Panc1 (cell line): ENCODE measurements around the gene THAP8. TPM values are rescaled to one million over a fixed set of nuclear protein-coding genes. Genes with fewer than 3 reads are reported as not detected.

Experiments used
- ATAC-seq: fragments of 200-7000 bp; cut with Tn5 transposase; 2 replicates; pipeline ENCODE4 v1.9.1; 2020; ENCODE audit warnings: mild to moderate bottlenecking, moderate library complexity
- BruUV-seq: library from RNA; stranded (reverse); fragments of 400-500 nt; replicated peaks from 2 replicates; lab custom pipeline; 2021; lab: Mats Ljungman, UMichigan
- CTCF ChIA-PET: fragments of 300-600 bp; sonication (Branson Sonifier 250); formaldehyde crosslinking; loops from one replicate; lab custom pipeline; 2022; ENCODE audit warnings: antibody characterized with exemption; lab: Charles Lee
- POLR2A ChIA-PET: fragments of 300-600 bp; sonication (Branson Sonifier 250); formaldehyde crosslinking; loops from one replicate; lab custom pipeline; 2022; ENCODE audit warnings: antibody characterized with exemption; lab: Charles Lee
- DNase-seq: peaks from one replicate; pipeline ENCODE4 v3.0.0-alpha.2; 2010; ENCODE audit warnings: low read depth, low spot score
- H3K27ac ChIP-seq: 2 replicates; pipeline ENCODE4 v1.5.1; 2011; ENCODE audit warnings: mild to moderate bottlenecking, low read length, inconsistent platforms
- H3K27me3 ChIP-seq: fragments of 200-500 bp; sonication (Bioruptor generic); 2 replicates; pipeline ENCODE4 v1.6.0; 2014; ENCODE audit warnings: low read length, inconsistent platforms; ENCODE audit not compliant: control insufficient read depth, insufficient read depth
- H3K36me3 ChIP-seq: fragments of 200-500 bp; sonication (Bioruptor generic); 2 replicates; pipeline ENCODE4 v1.5.1; 2014; ENCODE audit warnings: inconsistent platforms, mild to moderate bottlenecking, low read length, moderate library complexity; ENCODE audit not compliant: control insufficient read depth, insufficient read depth
- H3K4me1 ChIP-seq: 2 replicates; pipeline ENCODE4 v1.5.1; 2011; ENCODE audit warnings: inconsistent platforms, mild to moderate bottlenecking, low read length, moderate library complexity; ENCODE audit not compliant: control insufficient read depth, insufficient read depth
- H3K4me3 ChIP-seq, 2 experiments: 2 replicates each; pipeline ENCODE4 v1.5.1; 2011 to 2012; ENCODE audit warnings: low read depth in 2 of 2, low read length in 2 of 2, mild to moderate bottlenecking in 2 of 2, inconsistent platforms in 1 of 2, moderate library complexity in 1 of 2
- H3K9me3 ChIP-seq: fragments of 200-500 bp; sonication (Bioruptor generic); 2 replicates; pipeline ENCODE4 v1.5.1; 2014; ENCODE audit warnings: low read depth, mild to moderate bottlenecking, inconsistent platforms, low read length, moderate library complexity; ENCODE audit not compliant: control insufficient read depth, insufficient read depth
- CTCF ChIP-seq: fragments of 450-650 bp; IDR thresholded peaks from 2 replicates; pipeline ENCODE4 v1.5.1; 2017; ENCODE audit warnings: mild to moderate bottlenecking
- REST ChIP-seq, 2 experiments: IDR thresholded peaks; 2 replicates each; pipeline ENCODE4 v1.6.1; 2011 to 2012; ENCODE audit warnings: low read depth in 2 of 2, control low read depth in 1 of 2, low read length in 1 of 2, mild to moderate bottlenecking in 1 of 2, moderate library complexity in 1 of 2; ENCODE audit not compliant: insufficient read depth in 1 of 2
- SIN3A ChIP-seq: IDR thresholded peaks from 2 replicates; pipeline ENCODE4 v1.6.1; 2012; ENCODE audit warnings: low read depth, mild to moderate bottlenecking, low read length, moderate library complexity, borderline replicate concordance; ENCODE audit not compliant: insufficient read depth
- TCF7L2 ChIP-seq: IDR thresholded peaks from 2 replicates; pipeline ENCODE4 v1.6.1; 2011; ENCODE audit warnings: mild to moderate bottlenecking, low read depth, low read length, inconsistent platforms
- in situ Hi-C: cut with HindIII; loops from 2 replicates; pipeline ENCODE4 v1.10.0; 2016; ENCODE audit warnings: low sequenced_read_pairs, low pct_unique_long_range_greater_than_20kb
- intact Hi-C: fragments of 100-400 bp; cut with micrococcal nuclease; formaldehyde crosslinking; loops from one replicate; pipeline ENCODE4 v1.10.0; 2022; ENCODE audit not compliant: unreplicated experiment
- total RNA-seq: library from RNA; stranded (reverse); gene quantifications from one replicate; pipeline ENCODE4 v1.2.1, GENCODE V29; 2021; ENCODE audit not compliant: unreplicated experiment

Gene THAP8
- total RNA-seq, 1 experiment from 2014 or later: 9.6 TPM

DNA sequence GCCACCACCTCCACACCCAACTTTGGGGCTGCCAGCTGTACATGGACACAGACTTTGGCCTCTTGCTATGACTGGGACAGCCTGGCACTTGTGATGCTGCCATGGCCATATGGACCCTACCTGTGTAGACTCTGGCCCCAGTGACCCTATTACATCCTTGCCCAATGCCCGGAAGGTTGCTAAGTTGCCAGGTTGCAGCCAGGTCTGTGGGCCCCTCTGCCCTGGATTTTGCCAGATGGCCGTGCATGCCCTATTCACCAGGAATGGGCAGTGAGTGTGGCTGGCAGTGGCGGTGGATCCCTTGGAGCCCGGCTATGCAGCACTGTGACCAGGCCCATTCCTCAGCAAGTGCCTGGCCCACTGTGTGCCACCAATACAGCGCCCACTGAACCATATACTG is 68.0 kb downstream of the THAP8 start:
- ATAC-seq (no peak), DNase-seq (no peak)
- Histone ChIP-seq H3K4me1 (no peaks in the 10 kb centered on the region), H3K36me3 (no peaks in the 10 kb centered on the region), H3K27ac (no peak overlapping the region), H3K9me3 (no peaks in the 10 kb centered on the region), H3K4me3 (no peak overlapping the region), H3K27me3 (peaks cover 4% of the 10 kb centered on the region; the same call in 1 of the 2 replicates)
- POLR2A ChIA-PET: no interaction called here
- in situ Hi-C loops (no loop called here), intact Hi-C loops (no loop called here)
- CTCF ChIA-PET: no interaction called here
- TF ChIP-seq TCF7L2 (no peak), SIN3A (no peak), REST (IDR thresholded peaks at IDR 0.05; ENCODE audit: insufficient read depth in 1 of 2, low read depth in 2 of 2, low read length in 1 of 2) (no peak), CTCF (no peak)
- BruUV-seq: no TSS peak

Other genes with a start within 250 kb of the THAP8 start
- gene PRODH2, start 241.4 kb downstream of the THAP8 start, total RNA-seq: not detected
- 0.67 TPM for gene NPHS1, start 201.8 kb downstream of the THAP8 start, total RNA-seq
- 5.0 TPM for gene KIRREL2, start 197.4 kb downstream of the THAP8 start, total RNA-seq
- gene APLP1, start 185.7 kb downstream of the THAP8 start, total RNA-seq: 74.6 TPM
- gene NFKBID, start 153.7 kb downstream of the THAP8 start, total RNA-seq: 20.5 TPM
- gene HCST, start 151.8 kb downstream of the THAP8 start, total RNA-seq: 2.9 TPM
- gene TYROBP, start 146.0 kb downstream of the THAP8 start, total RNA-seq: not detected
- gene LRFN3, start 117.9 kb downstream of the THAP8 start, total RNA-seq: 16.7 TPM
- gene SDHAF1, start 59.1 kb downstream of the THAP8 start, total RNA-seq: 19.0 TPM
- gene SYNE4, start 45.5 kb downstream of the THAP8 start, total RNA-seq: 1.1 TPM
- gene ALKBH6, start 40.1 kb downstream of the THAP8 start, total RNA-seq: 44.8 TPM
- 4.7 TPM for gene CLIP3, start 21.4 kb downstream of the THAP8 start, total RNA-seq
- gene WDR62, start 612 bp upstream of the THAP8 start, total RNA-seq: 51.4 TPM
- gene OVOL3, start 56.9 kb upstream of the THAP8 start, total RNA-seq: 0.44 TPM
- gene POLR2I, start 60.6 kb upstream of the THAP8 start, total RNA-seq: 174 TPM
- 496 TPM for gene TBCB, start 61.2 kb upstream of the THAP8 start, total RNA-seq
- gene CAPNS1, start 85.8 kb upstream of the THAP8 start, total RNA-seq: 1,158 TPM
- 0.33 TPM for gene COX7A1, start 98.2 kb upstream of the THAP8 start, total RNA-seq
- gene ZNF565, start 160.4 kb upstream of the THAP8 start, total RNA-seq: 4.9 TPM
- gene ZNF146, start 160.8 kb upstream of the THAP8 start, total RNA-seq: 121 TPM